ENCODE data around the gene KLF11.

- TF ChIP-seq CTCF (IDR thresholded peaks at IDR 0.05) (no peak), POLR2AphosphoS5 (IDR thresholded peaks at IDR 0.05; ENCODE audit: insufficient read depth in 1 of 2, low read depth in 1 of 2) (no peak), POLR2A (IDR thresholded peaks at IDR 0.05) (no peak)
These were observed 40.4 kb downstream of the KLF11 start for GRCh38 chr2:10083692-10084211.

Measured in vagina (tissue), 2 donors.